Fibroblast of peridontal ligament (primary cell): Measurements from ENCODE around the gene OVCH1.

Experiments
- DNase-seq: peaks from one replicate; pipeline ENCODE4 v3.0.0-alpha.2; 2010; ENCODE audit errors: extremely low read depth

Gene OVCH1, protein sequence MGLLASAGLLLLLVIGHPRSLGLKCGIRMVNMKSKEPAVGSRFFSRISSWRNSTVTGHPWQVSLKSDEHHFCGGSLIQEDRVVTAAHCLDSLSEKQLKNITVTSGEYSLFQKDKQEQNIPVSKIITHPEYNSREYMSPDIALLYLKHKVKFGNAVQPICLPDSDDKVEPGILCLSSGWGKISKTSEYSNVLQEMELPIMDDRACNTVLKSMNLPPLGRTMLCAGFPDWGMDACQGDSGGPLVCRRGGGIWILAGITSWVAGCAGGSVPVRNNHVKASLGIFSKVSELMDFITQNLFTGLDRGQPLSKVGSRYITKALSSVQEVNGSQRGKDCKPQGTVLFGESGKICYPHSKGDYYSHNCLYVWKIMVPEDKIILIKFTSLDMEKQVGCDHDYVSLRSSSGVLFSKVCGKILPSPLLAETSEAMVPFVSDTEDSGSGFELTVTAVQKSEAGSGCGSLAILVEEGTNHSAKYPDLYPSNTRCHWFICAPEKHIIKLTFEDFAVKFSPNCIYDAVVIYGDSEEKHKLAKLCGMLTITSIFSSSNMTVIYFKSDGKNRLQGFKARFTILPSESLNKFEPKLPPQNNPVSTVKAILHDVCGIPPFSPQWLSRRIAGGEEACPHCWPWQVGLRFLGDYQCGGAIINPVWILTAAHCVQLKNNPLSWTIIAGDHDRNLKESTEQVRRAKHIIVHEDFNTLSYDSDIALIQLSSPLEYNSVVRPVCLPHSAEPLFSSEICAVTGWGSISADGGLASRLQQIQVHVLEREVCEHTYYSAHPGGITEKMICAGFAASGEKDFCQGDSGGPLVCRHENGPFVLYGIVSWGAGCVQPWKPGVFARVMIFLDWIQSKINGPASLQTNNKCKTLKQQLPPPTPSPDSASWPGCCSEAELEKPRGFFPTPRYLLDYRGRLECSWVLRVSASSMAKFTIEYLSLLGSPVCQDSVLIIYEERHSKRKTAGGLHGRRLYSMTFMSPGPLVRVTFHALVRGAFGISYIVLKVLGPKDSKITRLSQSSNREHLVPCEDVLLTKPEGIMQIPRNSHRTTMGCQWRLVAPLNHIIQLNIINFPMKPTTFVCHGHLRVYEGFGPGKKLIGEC

DNA sequence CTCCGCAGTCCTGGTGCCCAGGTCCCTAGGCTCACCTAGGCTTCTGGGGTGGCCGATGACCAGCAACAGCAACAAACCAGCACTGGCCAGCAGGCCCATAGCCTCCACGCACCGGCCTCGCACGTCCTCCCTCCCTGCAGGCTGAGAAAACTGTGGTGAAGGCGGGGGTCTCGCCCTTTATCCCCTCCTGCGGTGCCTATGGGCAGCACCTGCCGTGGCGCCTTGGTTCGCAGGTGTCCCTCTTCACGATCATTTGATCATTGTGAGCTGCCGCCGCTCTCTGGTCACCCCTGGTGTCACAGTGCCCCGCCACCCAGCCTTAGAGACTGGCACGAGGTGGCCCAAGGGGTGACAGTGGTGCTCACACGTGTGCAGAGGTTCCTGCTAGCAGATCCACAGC lies at the start of gene OVCH1:
Gene OVCH1 (minus strand): TSS at position 99 of the 400 bp plus-strand sequence. CDS start 0 bp downstream, at position 99.
- DNase-seq, result no peak

DNA sequence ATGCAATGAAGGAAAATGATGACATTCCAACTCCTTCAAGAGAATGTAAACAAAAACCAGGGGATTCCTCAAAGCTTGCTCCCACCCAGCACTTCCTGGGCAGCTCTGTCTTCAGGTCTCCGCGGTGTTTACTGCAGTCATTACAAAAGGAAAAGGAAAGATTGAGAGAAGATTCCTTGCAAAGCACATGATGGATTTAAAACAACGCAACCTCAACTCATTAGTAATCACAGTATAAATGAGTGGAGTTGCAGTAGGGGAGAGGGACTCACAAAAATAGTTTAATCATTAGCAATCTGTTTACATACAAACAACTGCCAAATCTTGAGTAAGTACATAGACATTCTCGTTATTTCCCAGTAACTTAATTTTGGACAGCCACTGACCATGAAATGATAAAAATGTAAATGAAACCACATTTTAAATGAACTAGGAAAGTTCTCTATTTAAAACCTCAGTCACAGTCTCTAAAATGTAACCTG lies 49.7 kb upstream of the OVCH1 start:
- DNase-seq, result peak; percentile 47

DNA sequence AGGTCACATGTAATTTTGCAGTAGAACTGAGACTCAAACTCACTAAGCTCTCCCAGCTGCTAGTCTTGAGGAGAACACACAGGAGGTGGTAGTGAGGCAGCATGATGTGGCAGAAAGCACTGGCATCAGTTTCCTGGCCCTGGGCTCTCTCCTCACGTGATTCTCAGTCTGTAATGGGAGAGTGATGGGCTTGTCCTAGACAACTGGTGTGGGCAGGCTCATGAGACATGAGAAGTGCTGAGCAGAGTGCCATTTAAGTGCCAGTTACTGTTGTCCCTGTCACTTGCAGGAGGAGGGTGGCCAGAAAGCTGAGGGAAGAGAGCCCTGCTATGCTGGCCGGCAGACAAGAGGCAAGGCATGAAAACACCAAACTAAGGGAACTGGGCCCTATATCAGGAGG lies 48.5 kb upstream of the OVCH1 start:
- no peak for DNase-seq

DNA sequence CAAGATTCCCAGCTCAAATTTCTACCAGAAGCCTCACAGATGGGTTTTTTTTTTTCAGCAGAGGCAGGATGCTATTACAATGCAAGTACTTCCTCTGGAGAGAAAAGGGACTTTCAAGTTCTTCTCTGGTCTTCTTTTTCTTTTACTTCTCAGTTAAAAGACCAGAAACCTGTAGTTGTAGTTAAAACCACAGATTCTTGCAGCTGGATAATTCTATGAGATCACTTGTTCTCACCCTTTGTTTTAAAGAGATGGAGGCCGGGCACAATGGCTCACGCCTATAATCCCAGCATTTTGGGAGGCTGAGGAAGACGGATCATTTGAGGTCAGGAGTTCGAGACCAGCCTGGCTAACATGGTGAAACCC lies 47.6 kb upstream of the OVCH1 start:
- DNase-seq, result no peak

DNA sequence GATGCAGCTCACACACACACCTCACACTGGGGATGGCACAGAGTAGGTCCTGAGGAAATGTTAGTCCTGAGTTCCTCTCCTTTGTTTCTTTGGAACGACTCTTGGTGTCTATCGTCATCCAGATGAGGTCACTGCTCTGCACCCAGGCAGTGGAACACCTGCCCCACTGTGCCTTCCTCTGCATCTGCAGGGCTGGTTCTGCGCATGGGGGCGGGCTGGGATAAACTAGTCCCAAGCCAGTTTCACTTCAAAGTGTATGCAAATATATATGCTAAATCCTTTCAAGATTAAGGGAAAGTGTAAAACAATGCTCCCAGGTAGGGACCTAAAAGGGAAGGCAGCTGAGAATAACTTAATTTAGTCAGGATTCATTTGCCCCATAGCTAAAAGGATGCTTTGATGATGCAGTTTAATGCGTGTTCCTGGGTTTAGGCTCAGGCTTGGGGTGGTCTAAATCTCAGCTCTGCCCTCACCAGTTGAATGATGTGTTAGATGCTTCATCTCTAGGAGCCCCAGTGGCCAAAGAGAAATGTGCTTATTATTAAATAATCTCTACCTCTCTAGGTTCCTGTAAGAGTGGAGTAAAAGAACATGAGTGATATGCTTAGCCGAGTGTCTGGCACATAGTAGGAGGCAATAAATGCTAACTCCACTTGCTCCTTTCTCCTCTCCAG lies 47.1 kb upstream of the OVCH1 start:
- no peak for DNase-seq

DNA sequence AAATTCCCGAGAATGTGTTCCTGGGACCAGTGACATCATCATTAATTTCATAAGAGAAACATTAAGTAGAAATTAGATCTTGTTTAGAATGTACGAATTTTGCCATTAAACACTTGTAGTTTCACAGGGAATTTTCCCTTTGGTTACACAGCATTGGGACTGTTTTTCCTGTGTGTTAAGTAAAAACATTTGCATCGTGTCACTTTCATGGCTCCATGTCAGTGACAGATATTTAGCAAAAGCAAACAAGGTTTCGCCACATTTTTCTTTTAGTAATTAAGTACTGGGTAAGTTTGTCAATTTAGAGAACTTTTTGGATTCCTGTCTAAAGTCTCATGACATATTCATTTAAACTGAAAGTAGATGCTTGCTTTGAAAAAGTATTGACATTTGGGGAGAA lies 45.5 kb upstream of the OVCH1 start:
- no peak for DNase-seq

DNA sequence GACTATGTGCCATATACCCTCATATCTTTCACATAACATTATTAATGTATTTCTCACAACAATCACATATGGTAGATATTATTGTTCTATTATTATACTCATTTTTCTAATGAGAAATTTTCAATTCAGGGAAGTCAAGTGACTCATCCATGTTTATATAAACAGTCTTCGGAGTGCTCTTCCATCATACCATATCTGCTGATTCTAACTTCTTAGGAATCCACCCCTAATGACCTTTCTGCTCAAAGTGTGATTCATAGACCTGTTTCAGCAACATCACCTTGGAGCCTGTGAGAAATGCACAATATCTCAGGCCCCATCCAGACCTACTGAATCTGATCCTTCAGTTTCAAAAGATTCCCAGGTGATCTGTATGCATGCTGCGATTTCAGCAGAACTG lies 39.8 kb upstream of the OVCH1 start:
- no peak for DNase-seq

DNA sequence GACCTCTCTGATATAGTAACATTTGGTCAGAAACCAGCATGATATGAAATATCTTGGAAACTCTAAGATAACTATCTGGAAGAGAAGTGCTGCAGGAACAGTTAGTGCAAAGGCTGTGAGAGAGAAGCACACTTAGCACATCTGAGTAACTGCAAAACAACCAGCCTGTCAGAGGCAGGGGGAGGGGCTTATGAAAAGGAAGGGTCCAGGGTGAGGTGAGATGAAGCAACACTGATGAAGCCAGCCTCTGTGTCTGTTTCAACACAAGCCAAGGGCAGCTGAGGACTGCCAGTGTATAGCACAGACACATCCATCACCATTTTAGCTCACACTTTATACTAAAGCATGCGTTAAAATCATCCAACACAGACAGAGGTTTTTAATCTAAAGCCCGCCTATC lies 37.4 kb upstream of the OVCH1 start:
- no peak for DNase-seq

DNA sequence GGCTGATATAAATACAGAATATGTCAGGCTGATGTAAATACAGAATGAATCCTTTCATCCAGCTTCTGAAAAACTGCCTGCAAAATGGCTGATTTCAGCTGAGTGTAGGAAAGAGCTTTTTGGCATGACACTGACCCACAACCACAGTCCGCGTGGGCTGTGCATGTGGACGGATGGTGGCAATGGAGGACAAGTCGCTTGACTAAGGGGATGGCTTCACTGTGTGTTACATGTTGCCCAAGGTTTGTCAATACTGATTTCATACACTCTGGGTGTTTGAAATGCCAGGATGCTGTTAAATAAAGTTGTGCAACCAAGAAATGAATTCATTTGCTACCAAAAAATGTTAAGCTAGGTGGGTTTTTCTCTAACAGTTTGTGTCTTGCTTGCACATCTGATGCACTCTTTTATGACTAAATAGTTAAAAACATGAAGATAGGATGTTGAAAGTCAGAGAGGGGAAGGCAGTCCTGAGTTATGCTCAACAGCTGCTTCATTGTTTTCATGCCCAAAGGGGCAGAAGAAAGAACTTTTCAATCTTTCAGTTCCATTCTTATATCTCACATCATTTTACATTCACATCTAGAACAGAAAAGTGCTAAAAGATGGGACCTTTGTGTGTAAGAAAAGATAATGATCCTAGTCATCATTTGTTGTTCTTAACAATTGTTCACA lies 36.5 kb upstream of the OVCH1 start:
- no peak for DNase-seq

DNA sequence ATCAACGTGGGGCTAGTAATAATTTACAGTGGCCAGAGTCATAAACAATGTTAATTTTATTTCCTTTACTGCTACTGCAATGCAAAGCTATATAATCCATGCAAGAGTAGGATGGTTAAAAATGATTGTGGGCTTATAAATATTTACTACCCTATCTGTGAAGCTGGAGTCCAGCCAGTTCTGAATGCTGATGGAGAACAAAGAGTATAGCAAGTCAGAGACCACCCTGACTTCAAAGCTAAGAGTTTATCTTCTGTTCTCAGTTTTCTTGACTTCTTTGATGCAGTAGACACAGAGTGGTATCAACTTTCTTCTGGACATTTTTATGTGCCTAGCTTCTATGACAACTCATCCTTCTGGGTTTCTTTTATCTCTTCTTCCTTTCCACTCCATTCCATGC lies 34.0 kb upstream of the OVCH1 start:
- no peak for DNase-seq

DNA sequence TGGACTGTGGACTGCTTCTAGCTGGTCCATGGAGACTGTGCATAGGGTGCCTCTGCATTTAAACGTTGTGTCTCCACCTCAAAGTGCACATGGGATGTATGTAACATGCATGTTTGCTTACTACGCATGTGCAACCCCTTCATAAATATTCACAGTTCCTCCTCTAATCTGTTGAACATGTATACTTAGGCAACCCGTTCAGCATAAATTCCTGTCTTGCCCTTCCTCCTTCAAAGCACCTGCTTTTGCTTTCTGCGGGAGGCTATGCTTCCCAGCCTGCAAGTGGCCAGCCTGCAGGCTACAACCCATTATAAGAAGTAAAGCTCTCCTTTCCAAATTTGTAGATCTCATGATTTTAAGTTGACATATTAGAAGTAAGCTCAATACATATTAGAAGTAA lies 33.0 kb upstream of the OVCH1 start:
- no peak for DNase-seq

DNA sequence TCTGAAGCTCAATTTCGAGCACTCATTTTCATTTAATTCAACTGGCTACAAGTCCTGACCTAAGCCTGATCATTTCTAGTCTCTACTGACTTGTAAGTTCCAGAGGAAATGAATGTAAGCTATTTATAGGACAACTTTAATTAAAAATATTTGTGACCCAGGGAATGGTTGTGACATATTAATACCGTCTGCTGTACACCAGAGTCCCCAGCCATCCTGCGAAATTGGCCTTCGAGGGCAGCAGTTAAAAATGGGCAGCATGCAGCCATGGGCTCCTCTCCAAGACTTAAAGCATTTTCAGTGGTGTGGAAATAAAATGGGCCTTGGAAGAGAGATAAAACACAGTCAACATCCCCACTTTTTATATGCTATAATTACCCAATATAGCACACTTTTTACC lies 30.7 kb upstream of the OVCH1 start:
- no peak for DNase-seq

DNA sequence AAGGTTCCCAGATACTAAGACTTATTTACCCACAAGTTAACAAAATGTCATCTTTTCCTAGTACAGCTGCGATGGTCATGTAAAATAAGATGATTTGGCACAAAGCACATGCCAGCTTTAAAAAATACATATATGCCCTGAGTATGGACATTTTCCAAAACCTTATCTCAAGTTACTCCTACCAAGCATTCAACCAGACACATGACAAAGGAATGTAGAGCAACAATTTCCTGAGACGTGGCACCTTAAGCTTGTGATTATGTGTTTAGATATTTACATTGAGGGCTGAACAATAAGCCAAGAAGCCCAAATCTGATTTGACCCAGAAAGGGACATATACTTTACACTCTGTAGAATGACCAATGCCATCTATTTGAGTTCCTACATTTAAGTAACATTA lies 24.5 kb upstream of the OVCH1 start:
- DNase-seq, result peak; percentile 33

DNA sequence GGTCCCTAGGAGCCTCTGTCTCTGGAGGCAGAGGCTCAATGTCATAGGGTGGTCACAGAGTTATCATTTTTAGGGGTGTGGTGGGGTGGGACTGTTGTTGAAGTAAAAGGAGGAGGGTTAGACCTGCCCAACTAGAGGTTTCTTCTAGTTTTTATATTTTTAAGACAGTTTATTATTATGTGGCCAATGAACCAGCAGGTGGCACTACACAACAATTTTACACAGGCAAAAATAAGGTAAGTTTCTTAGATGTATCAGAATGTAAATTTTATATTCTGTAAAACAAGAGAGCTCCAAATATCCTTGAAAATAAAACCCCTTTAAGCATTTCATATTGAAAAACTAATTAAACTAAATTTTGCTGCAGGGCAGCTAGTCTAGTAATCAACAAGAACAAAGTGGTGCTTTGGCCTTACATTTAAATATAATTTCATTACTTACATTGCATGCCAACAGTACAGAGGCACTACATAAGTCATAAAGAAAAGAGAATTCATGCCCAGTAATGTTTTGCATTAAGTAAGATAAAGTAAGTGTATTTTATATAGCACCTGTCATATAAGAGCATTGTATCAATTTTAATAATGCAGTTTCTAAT lies 22.2 kb upstream of the OVCH1 start:
- peak; percentile 82 for DNase-seq

DNA sequence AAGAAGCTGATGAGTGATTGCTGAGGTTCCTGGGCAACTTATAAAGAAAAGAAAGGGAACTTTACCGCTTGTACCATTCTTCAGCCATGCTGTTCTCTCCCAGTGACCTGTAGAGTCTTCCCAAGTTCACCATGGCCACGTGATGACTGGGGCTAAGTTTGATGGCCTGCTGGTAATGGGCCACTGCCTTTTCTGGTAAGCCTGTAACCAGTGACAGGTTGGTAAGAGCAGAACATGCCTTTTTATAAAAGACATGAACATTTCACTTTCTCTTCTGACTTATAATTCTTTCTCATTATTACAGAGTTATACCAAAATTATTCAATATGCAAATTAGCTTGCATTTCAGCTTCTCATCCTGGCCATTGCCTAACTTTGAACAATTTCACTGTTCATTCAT lies 20.9 kb upstream of the OVCH1 start:
- DNase-seq, result no peak

DNA sequence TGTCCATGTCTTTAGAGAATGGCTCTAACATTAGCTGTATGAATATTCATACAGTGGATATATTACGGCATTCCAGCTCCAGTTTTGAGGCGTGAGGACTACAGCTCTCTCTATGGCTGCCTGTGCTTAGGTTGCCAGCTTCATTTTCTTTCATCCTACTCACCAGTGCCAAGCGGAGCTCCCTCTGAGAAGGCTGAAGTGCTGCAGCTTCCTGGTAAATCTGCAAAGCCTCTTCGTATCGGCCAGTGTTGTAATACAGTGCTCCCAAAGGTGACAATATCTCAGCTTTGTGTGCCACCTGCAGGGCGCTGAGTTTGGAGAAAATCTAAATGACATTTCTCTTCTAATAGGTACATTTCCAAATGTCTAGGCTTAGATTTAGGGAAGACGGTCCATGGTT lies 19.8 kb upstream of the OVCH1 start:
- DNase-seq, result no peak

DNA sequence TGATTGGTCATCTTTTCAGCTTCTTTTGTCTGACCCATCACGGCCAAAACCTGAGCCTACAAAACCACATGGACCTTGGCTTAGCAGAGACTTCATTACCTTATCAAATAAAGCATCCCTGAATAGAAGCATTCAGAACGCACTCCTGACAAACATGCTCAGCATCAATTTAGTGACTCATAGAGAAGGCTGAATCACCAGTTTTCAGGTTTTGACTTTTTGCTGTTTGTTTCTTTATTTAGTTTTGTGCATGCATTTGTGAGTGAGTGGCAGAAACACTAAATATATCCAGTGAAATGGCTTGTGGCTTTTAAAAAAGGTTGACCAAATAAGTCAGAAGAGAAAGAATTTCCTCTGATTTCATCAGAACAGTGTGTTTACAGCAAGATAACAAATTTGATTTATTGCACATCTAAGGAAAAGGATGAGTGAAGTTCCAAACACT lies 19.0 kb upstream of the OVCH1 start:
- DNase-seq, result peak; percentile 50

DNA sequence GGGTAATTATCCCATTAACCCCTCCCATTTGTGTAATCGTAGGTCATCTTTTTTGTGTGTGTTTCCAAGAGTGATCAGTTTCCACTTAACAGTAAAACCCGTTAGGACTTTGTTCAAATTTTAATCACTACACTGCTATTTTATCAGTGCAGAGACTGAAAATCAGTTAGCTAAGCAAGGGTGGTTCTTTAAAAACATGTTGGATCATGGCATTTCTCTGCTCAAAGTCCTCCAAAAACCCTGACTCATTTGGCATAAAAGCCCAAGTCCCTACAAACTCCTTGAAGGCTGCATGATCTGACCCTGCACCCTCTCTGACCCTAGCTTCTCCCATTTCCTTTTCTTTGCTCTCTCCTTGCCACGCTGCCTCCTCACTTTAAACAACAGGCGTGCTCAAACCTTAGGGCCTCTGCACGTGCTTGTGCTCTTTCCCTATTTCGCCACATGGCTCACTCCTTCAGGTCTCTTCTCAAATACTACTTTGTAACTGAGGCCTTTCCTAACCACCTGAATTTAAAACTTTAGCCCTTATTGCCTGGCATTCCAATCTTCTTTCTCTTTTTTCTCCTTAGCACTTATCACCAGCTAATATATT lies 13.2 kb upstream of the OVCH1 start:
- DNase-seq, result peak; percentile 14

DNA sequence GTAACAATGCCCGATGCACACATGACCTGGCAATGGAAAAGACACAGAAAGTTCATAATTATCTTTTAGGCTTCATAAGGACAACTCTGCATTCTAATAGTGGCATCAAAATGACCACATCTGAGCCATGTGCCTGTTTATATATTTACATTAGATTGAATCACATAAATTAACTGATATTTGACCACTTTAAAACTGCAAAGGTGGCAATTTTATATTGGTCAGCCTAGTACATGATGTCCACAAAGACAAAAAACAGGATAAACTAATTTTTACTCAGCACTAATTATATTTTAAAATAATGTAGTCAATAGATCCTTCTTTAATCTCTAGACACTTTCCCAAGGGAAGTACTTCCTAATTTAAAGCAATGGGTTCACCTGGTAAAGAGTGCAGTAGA lies 12.0 kb upstream of the OVCH1 start:
- no peak for DNase-seq

DNA sequence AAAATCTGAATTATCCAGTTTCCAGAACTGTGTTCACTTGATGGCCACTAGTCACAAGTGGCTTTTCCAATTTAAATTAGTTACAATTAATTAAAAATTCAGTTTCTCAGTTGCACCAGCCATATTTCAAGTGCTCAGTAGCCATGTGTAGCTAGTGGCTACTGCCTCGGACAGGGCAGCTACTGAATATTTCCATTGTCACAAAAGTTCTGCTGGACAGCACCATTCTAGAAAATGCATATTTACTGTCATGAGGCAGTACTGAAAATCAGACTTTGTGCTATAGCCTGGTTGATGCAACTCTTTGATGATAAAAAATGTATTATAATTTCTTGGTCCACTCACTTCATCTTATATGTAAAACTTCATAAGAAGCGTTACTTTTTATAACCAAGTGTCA lies 11.5 kb upstream of the OVCH1 start:
- no peak for DNase-seq

DNA sequence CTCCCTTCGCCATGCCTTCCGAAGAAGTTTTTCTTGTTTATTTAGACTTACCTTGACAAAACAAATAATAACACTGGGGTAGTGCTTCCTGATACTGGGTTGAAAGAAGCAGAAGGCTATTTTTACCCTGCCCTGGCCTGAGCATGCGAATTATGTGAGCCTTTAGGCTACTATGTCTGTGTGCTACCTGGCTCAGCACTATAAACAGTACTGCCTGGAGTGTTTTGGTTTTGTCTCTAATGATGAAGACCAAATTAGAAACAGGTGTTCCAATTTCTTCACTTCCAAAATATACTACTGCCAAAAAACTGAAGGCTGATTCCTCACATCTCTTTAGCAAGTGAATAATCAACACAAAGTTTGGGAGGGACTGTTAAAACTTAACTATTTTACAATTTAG lies 7.6 kb upstream of the OVCH1 start:
- DNase-seq, result no peak
